ENCODE measurements around the gene KRIT1.
"Not testable (repeated sequence)": the region's sequence is repeated elsewhere in the genome, so short reads cannot be mapped to it uniquely, and the experiment has no call there.

The KRIT1 gene

DNA sequence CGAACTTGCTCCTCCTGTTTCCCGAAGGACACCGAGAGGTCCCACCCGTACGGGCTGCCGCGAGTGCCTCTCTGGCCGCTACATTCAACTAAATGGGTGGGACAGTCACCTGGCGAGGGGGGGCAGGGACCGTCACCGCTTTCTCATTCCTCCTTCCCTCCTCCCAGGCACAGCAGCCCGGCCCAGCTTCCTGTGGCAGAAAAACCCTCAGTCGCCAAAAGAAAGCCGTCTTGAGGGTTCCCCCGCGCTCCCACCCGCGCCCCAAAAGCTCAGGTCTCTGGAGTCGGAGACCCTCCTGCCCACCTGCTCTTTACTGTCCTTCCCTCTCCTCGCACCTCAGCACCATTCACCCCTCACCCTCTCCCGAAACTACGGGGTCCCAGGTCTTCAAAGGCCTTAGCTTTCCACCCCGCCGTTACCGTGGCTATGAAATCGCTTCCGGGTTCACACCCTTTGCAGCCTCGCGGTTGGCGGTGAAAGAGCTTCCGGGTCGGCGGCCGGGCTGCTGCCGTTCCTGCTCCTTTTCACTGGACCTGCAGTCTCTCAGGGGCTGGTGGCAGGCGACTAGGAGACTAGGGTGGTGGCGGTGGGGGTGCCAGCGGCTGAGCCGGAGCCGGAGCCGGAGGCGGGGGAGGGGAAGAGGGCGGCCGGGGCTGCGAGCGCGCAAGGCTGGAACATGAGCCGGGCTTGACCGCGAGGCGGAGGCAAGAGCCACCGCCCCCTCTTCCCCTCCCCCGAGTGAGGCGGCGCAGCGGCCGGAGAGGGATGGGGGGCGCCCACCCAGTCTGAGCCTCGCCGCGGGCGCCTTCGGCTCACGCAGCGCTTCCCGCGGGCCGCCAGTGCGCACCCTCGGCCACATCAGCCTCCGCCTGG, at the start of gene KRIT1, which contains the start of gene ANKIB1:
TSS of gene KRIT1 (minus strand) at position 428 of the 873 bp plus-strand sequence. CDS start 3,779 bp downstream, outside the sequence.
TSS of gene ANKIB1 (plus strand) at position 488 of the 873 bp plus-strand sequence. CDS start 49,005 bp downstream, outside the sequence.
- in situ Hi-C loops (cut with MboI; ENCODE audit: low sequenced_read_pairs), result no loop called here

GRCh38 chr7:92295391-92295790, 49.7 kb upstream of the KRIT1 start:
- in situ Hi-C loops (cut with MboI; ENCODE audit: low sequenced_read_pairs), result no loop called here

DNA sequence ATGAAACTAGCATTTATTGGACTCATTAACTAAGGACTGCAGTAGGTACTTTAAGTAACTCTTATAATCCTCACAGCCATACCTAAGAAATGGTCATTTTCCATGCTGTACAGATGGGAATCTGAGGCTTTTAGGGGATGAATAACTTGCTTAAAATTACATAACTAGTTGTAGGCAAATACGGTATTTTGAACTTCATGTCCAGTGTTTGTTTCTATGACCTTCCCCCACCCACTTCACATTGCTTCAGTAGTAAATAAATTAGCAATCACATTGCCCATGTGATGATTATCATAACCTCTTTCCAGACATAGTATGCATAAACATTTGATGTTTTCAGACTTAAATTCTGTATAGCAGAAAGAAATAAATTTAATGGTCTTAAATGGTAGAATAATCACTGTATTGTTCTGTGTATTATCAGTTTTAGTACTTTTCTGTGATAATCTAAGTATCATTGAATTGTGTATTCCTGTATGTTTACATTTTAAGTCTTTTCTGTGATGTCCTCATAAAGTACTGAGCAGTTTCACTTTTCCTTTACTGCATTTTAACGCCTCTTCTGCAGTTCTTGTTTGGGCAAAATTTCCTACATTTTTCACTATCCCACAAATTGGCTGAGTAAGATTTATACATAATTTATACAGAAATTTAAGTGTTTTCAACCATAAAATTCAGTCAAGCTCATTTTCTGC, 48.3 kb upstream of the KRIT1 start:
- in situ Hi-C loops (cut with MboI; ENCODE audit: low sequenced_read_pairs), result no loop called here

DNA sequence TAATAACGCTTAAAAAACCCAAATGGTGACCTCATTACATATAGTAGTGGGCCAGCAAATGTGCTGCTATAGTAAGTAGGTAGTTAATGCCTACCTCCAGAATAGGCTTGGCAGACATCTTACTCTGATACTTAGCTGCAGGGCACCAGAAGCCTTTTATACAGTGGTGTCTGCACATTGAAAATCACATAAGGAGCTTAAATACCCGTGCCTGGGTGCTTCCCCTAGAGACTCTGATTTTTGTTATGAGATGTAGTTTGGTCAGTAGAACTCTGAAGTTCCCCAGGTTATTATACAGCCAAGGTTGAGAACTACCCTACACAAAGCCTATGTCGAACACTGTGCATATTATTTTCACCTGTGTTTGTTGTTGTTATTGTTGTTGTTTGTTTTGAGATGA, 47.3 kb upstream of the KRIT1 start:
- in situ Hi-C loops (cut with MboI; ENCODE audit: low sequenced_read_pairs), result no loop called here

GRCh38 chr7:92289321-92289720, 43.6 kb upstream of the KRIT1 start:
- in situ Hi-C loops (cut with MboI; ENCODE audit: low sequenced_read_pairs), result no loop called here

DNA sequence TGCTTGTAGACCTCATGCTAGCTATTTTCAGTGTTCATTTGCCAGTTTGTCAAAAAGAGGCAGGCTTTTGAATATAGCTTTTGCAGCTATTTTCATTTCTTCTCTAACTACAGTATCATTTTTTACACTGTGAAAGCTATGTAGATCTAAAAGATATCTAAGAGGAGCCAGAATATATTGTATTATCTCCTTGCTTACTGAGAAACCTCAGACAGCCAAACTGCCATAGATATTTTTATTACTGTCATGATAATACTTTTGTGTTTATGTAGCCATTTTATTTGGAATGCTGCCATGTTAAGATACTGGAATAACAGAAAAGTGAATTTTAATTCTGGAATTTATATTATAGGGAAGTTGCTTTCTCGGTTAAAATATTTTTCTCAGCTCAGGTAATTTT, 37.2 kb upstream of the KRIT1 start:
- in situ Hi-C loops (cut with MboI; ENCODE audit: low sequenced_read_pairs), result no loop called here

- in situ Hi-C loops (cut with MboI; ENCODE audit: low sequenced_read_pairs), result no loop called here
These were observed 36.6 kb upstream of the KRIT1 start for GRCh38 chr7:92282221-92282814.

- in situ Hi-C loops (cut with MboI; ENCODE audit: low sequenced_read_pairs), result no loop called here
These were observed 35.3 kb upstream of the KRIT1 start for GRCh38 chr7:92281031-92281430.

DNA sequence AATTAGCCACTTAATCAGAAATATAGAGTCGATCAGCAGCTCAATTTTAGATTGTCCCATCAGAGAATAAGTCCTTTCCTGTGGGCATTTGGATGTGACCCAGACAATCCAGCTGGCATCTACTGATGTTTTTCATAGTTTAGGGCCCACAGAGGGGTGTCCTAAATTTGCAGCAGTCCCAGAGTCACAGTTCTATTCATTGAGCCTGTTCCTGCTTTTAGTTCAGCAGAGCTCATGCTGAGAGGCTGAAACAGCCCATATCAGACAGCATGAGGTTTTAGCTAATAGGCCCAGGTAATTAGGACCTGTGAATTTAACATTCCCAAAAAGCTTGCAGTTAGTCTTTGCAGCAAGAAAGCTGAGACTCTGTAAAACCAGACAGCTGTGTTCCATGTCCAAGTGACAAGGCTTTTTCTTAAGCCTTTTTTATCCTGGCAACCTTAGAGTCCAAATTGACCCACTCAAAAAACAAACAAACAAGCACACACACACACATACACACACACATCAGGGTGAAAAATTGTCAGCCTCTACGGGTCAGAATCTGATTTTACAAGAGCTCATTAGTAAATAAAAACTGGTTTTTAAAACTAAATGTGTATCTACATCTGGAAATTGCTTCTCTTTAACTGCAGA, 33.8 kb upstream of the KRIT1 start:
- in situ Hi-C loops (cut with MboI; ENCODE audit: low sequenced_read_pairs), result no loop called here

DNA sequence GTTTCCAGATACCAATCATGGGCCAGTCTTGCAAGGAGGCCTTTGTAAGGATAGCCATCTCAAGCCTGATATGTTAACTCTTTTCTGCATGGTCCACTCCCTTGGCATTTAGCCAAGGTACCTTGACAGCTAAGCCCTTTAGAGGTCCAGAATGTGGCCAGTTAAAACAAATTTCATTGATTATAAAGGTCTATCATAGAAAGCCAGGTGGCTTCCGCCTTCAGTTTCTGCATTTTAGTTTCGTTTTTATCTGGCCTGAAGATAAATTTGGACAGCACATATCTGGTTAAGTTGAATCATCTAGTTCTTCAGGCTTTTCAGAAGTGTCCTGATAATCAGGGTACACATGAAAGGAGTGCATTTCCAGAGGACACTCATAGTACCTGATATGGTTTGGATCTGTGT, 30.7 kb upstream of the KRIT1 start:
- in situ Hi-C loops (cut with MboI; ENCODE audit: low sequenced_read_pairs), result no loop called here

DNA sequence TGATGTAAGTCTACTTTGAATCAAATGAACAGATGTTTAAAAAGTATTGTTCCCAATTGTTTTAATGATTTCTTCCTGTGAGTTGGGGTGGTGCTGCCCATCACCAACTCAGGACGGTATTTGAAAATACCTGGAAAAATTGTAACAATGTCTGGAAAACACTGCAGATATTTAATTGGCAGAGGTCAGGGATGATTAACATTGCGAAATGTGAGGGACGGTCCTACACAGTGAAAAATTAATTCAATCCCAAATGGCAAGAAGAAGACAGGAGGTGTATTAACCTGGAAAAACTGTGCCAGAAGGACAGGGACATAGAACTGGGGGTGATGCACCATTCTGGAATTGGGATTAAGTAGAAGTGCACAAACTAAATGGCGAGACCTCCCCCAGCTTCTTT, 29.6 kb upstream of the KRIT1 start:
- in situ Hi-C loops (cut with MboI; ENCODE audit: low sequenced_read_pairs), result no loop called here

GRCh38 chr7:92268921-92269320, 23.2 kb upstream of the KRIT1 start:
- in situ Hi-C loops (cut with MboI; ENCODE audit: low sequenced_read_pairs), result no loop called here

GRCh38 chr7:92266415-92267241, 20.9 kb upstream of the KRIT1 start:
- in situ Hi-C loops (cut with MboI; ENCODE audit: low sequenced_read_pairs), result no loop called here

GRCh38 chr7:92260248-92260781, 14.6 kb upstream of the KRIT1 start:
- in situ Hi-C loops (cut with MboI; ENCODE audit: low sequenced_read_pairs), result no loop called here

- in situ Hi-C loops (cut with MboI; ENCODE audit: low sequenced_read_pairs), result no loop called here
These were observed 14.0 kb upstream of the KRIT1 start for GRCh38 chr7:92259610-92260247.

GRCh38 chr7:92259062-92259461, 13.3 kb upstream of the KRIT1 start:
- in situ Hi-C loops (cut with MboI; ENCODE audit: low sequenced_read_pairs), result no loop called here

DNA sequence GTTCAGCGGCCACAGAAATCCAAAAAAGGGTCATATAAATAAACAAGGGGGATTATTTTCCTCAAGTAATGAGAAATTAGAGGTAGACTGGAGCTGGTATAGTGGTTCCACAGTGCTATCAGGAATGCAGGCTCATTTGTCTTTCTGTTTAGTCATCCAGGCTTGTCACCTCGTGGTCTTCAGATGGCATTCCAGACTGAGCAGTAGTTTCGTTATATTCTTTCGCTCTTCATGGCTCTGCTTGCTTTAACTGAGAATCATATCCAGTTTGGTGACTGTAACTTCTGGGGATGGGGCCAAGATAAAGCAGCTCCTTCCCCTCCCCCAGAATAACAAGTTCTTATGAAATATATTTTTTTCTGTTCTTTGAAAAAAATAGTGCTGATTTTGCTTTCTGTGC, 9.6 kb upstream of the KRIT1 start:
- in situ Hi-C loops (cut with MboI; ENCODE audit: low sequenced_read_pairs), result no loop called here

GRCh38 chr7:92254800-92255199, 9.1 kb upstream of the KRIT1 start:
- in situ Hi-C loops (cut with MboI; ENCODE audit: low sequenced_read_pairs), result not testable (repeated sequence)

DNA sequence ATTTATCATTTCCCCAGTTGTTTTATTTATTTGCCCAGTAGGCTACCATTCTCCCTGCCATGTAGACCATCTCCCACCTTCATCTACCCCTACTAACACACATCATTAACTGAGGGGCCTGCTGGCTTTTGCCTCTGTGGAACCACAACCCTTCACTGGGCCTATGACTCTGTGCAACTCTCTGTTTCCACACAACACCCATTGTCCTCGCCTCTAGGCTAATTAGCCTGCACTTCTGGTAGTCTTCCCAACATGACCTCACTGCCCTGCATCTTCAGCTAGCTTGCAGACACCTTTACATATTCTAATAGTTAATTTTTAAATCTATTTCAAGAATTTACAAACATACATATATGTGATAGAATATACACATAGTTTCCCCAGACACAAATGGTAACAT, 7.5 kb upstream of the KRIT1 start:
- in situ Hi-C loops (cut with MboI; ENCODE audit: low sequenced_read_pairs), result no loop called here

DNA sequence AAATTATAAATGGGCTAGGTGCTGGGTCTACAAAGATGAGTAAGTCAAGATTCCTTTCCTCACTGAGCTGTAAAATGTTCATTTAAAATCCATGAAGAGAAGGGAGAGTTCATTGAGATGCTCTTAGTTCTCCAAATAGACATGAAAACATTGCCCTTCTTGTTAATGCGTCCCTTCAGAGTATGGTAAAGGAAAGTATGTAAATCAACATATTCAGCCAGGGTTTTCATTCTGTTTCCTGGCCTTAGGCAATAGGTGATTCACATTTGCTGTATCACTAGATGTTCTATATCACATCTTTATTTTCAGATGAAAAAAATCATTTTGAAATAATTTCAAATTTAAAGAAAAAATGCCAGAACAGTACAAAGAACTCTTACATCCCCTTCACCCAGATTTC, 5.5 kb upstream of the KRIT1 start:
- in situ Hi-C loops (cut with MboI; ENCODE audit: low sequenced_read_pairs), result no loop called here
